Kidney (tissue), 14 donors: ENCODE data around the gene FAM110A. TPM values are rescaled to one million over a fixed set of nuclear protein-coding genes. Genes with fewer than 3 reads are reported as not detected.

Source experiments
- DNase-seq, 5 donors: peaks; one replicate each; pipeline ENCODE4 v3.0.0-alpha.2; 2013 to 2020
- FAIRE-seq: peaks from 2 replicates; lab custom pipeline; 2012; peaks lifted over from hg19 to GRCh38; lab: Jason Lieb, UNC
- H3K27ac ChIP-seq, 2 donors: one replicate each; pipeline ENCODE4 v1.7.0; 2013; ENCODE audit warnings: low read depth in 2 of 2, low read length in 2 of 2, inconsistent platforms in 1 of 2
- H3K27me3 ChIP-seq: one replicate; pipeline ENCODE4 v1.7.1; 2013; ENCODE audit warnings: low read length, inconsistent platforms; ENCODE audit not compliant: control insufficient read depth, insufficient read depth
- H3K36me3 ChIP-seq, 3 donors: one replicate each; pipeline versions ENCODE4 v1.7.0 to v1.7.1; 2013; ENCODE audit warnings: low read length in 3 of 3, control low read depth in 1 of 3, inconsistent platforms in 1 of 3; ENCODE audit not compliant: insufficient read depth in 3 of 3, control insufficient read depth in 2 of 3
- H3K4me1 ChIP-seq, 3 donors: one replicate each; pipeline versions ENCODE4 v1.7.0 to v1.7.1; 2013; ENCODE audit warnings: low read length in 3 of 3, inconsistent platforms in 1 of 3, low read depth in 1 of 3; ENCODE audit not compliant: control insufficient read depth in 2 of 3, insufficient read depth in 2 of 3
- H3K4me3 ChIP-seq, 3 donors: one replicate each; pipeline versions ENCODE4 v1.7.0 to v1.8.1; 2013; ENCODE audit warnings: low read length in 3 of 3, control low read depth in 1 of 3, inconsistent platforms in 1 of 3
- H3K9ac ChIP-seq, 3 donors: one replicate each; pipeline versions ENCODE4 v1.7.0 to v1.7.1; 2013; ENCODE audit warnings: low read length in 3 of 3, control low read depth in 1 of 3, inconsistent platforms in 1 of 3
- H3K9me3 ChIP-seq, 3 donors: one replicate each; pipeline versions ENCODE4 v1.7.0 to v1.7.1; 2013; ENCODE audit warnings: low read length in 3 of 3, control low read depth in 1 of 3, inconsistent platforms in 1 of 3; ENCODE audit not compliant: control insufficient read depth in 2 of 3, insufficient read depth in 1 of 3
- CTCF ChIP-seq: IDR thresholded peaks from 3 replicates; pipeline ENCODE4 v1.5.1; 2012; ENCODE audit warnings: mild to moderate bottlenecking, moderate library complexity, borderline replicate concordance; ENCODE audit not compliant: insufficient read depth; ENCODE audit errors: extremely low read depth
- intact Hi-C: fragments of 100-400 bp; cut with DNase I; formaldehyde crosslinking; loops from one replicate; pipeline ENCODE4 v1.11.1; 2022
- polyA plus RNA-seq: library from polyadenylated mRNA; stranded (reverse); fragments of 350-450 nt; fragmentation: Illumina TruSeq; extraction: RNeasy Lipid Tissue Mini Kit (QIAGEN cat#74804); gene quantifications from one replicate; pipeline ENCODE4 v1.2.3, GENCODE V29; 2014; ENCODE audit warnings: low read depth, low replicate concordance; ENCODE audit not compliant: insufficient read depth
- total RNA-seq: library from RNA; stranded (reverse); fragmentation: NEBNext Ultra II Directional; extraction: Animal tissue kit (Norgen Biotek cat#: 25700); gene quantifications from one replicate; pipeline ENCODE4 v1.2.1, GENCODE V29; 2021
- donor health status: control.
- donor health status: control.
- donor health status: control.
- donor health status: control.
- donor health status: control.
- donor health status: DM: yes; HTN: yes; CAD: no.
- donor health status: Normal renal cell carcinoma (clear cell type).

The FAM110A gene
- total and polyA plus RNA-seq, 2 donors from 2014 or later, result 10.2 to 12.6 TPM

- Histone ChIP-seq H3K27me3 (no peaks in the 10 kb centered on the region), H3K27ac (peak overlapping the region in 1 of 2 donors; percentile 65), H3K4me3 (no peak overlapping the region), H3K36me3 (no peaks in the 10 kb centered on the region), H3K9me3 (no peaks in the 10 kb centered on the region), H3K9ac (no peak overlapping the region), H3K4me1 (peaks cover 0 to 4% (median 0%) of the 10 kb centered on the region in 3 donors)
- no peak for TF ChIP-seq CTCF
- DNase-seq, result peak in 1 of 5 donors; percentile 17
- no peak for FAIRE-seq
- intact Hi-C loops, result no loop called here
Measured at GRCh38 chr20:821731-822065, 11.8 kb upstream of the FAM110A start.

- no peaks in the 10 kb centered on the region for H3K36me3 ChIP-seq
- no peak for TF ChIP-seq CTCF
- no peak overlapping the region for H3K27ac ChIP-seq
- no peaks in the 10 kb centered on the region for H3K27me3 ChIP-seq
- no peak for FAIRE-seq
- H3K4me3 ChIP-seq, result no peak overlapping the region
- peak in 1 of 5 donors; percentile 43 for DNase-seq
- intact Hi-C loops, result no loop called here
- H3K4me1 ChIP-seq, result peaks cover 0 to 4% (median 0%) of the 10 kb centered on the region in 3 donors
- no peak overlapping the region for H3K9ac ChIP-seq
- no peaks in the 10 kb centered on the region for H3K9me3 ChIP-seq
Measured at GRCh38 chr20:822651-823573, 10.6 kb upstream of the FAM110A start.

- intact Hi-C loops, result no loop called here
- FAIRE-seq (no peak), DNase-seq (no peak)
- H3K4me3 ChIP-seq, result no peak overlapping the region
- no peaks in the 10 kb centered on the region for H3K27me3 ChIP-seq
- H3K4me1 ChIP-seq, result peaks cover 0 to 4% (median 0%) of the 10 kb centered on the region in 3 donors
- H3K9ac ChIP-seq, result no peak overlapping the region
- H3K27ac ChIP-seq, result no peak overlapping the region
- H3K9me3 ChIP-seq, result no peaks in the 10 kb centered on the region
- no peaks in the 10 kb centered on the region for H3K36me3 ChIP-seq
- TF ChIP-seq CTCF, result no peak
Measured at GRCh38 chr20:823574-823902, 10.0 kb upstream of the FAM110A start.
